Chondrocyte (in vitro differentiated cells): ENCODE data around the gene VDAC1. TPM values are rescaled to one million over a fixed set of nuclear protein-coding genes. Genes with fewer than 3 reads are reported as not detected.

Source experiments
- DNase-seq: peaks from one replicate; pipeline ENCODE4 v3.0.0; 2021; ENCODE audit warnings: mixed read lengths, low spot score
- H3K27ac Mint-ChIP-seq: one replicate; pipeline ENCODE4 v1.8.0; 2021; ENCODE audit warnings: mild to moderate bottlenecking, moderate library complexity, mixed read lengths; ENCODE audit not compliant: unreplicated experiment
- H3K27me3 Mint-ChIP-seq: 2 replicates; pipeline ENCODE4 v1.8.0; 2021; ENCODE audit warnings: low read depth, mixed read lengths
- H3K36me3 Mint-ChIP-seq: 2 replicates; pipeline ENCODE4 v1.8.0; 2021; ENCODE audit warnings: low read depth, mixed read lengths
- H3K4me1 Mint-ChIP-seq: 2 replicates; pipeline ENCODE4 v1.8.0; 2021; ENCODE audit warnings: low read depth, mild to moderate bottlenecking, mixed read lengths
- H3K4me3 Mint-ChIP-seq: one replicate; pipeline ENCODE4 v1.8.0; 2021; ENCODE audit warnings: mild to moderate bottlenecking, moderate library complexity, mixed read lengths; ENCODE audit not compliant: unreplicated experiment
- H3K9me3 Mint-ChIP-seq: 2 replicates; pipeline ENCODE4 v1.8.0; 2021; ENCODE audit warnings: low read depth, mixed read lengths
- total RNA-seq: library from RNA; stranded (reverse); gene quantifications from 3 replicates; pipeline ENCODE4 v1.2.1, GENCODE V29; 2021
- TF ChIP-seq, protein P1 (sequence below): fragments of 200-600 bp; sonication (generic); IDR thresholded peaks from 2 replicates; pipeline ENCODE4 v1.5.0; 2021; ENCODE audit warnings: antibody characterized with exemption, mild to moderate bottlenecking, moderate library complexity

VDAC1 gene
- total RNA-seq, 1 donor from 2014 or later = 138 TPM

DNA sequence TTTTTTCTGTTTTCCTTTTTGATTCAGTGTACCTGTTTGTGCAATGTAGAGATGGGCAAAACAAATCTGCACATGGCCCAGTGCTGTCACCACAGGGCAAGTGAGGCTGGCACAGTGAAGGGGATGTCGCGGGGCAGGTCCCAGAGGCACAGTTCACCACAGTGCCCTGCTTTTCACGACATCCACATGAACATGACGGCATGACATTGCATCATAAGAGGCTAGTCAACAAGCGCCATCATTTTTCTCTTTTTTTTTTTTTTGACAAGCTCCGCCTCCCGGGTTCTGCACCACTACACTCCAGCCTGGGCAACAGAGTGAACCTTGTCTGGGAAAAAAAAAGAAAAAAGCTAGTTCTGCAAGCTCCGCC, 42.9 kb upstream of the VDAC1 start:
- Mint-ChIP-seq H3K4me3 (no peak overlapping the region), H3K27me3 (no peaks in the 10 kb centered on the region), H3K4me1 (no peaks in the 10 kb centered on the region), H3K36me3 (no peaks in the 10 kb centered on the region), H3K9me3 (no peaks in the 10 kb centered on the region), H3K27ac (no peak overlapping the region)
- TF ChIP-seq, protein P1, sequence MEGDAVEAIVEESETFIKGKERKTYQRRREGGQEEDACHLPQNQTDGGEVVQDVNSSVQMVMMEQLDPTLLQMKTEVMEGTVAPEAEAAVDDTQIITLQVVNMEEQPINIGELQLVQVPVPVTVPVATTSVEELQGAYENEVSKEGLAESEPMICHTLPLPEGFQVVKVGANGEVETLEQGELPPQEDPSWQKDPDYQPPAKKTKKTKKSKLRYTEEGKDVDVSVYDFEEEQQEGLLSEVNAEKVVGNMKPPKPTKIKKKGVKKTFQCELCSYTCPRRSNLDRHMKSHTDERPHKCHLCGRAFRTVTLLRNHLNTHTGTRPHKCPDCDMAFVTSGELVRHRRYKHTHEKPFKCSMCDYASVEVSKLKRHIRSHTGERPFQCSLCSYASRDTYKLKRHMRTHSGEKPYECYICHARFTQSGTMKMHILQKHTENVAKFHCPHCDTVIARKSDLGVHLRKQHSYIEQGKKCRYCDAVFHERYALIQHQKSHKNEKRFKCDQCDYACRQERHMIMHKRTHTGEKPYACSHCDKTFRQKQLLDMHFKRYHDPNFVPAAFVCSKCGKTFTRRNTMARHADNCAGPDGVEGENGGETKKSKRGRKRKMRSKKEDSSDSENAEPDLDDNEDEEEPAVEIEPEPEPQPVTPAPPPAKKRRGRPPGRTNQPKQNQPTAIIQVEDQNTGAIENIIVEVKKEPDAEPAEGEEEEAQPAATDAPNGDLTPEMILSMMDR = no peak
- no peak for DNase-seq

DNA sequence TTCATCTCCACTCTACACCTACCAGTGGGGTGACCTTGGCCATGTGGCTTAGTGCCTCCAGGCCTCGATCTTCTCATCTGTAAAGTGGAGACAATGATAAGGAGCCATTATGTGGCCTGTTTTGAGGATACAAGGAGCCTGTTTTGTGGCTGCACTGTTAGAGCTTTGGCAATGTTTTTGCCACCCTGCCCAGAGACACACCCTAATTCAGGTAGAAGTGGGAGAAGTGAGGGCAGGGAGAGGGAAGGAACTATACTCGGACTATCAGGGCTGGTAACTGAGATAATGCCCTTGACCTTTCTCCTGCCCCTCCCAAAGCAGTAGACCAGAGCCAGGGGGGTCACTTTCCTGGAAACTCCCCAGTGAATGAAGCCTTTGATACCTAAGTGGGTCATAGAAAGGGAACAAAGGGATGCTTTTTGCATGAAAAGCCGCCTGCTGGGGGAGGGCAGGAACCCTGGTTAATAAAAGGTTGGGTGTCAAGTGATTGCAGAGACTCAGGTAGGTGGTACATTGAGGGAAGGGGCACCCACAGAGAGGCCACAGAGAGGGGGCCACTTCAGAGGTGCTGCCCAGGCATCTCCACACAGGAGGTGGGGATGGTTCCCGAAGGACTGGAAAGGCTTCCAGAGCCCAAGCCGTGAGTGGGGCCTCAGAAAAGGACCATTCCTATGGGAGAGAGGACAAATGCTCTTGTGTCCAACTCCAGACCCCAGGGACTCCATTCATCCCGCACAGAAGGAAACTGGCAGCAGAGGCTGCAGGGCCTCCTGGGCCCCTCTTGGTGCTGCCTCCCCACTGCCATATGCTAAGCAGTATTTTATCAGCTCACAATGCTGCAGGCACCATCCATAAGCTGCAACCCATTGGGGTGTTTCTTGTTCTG, 42.3 kb upstream of the VDAC1 start:
- no peaks in the 10 kb centered on the region for H3K27me3 Mint-ChIP-seq
- DNase-seq = no peak
- H3K27ac Mint-ChIP-seq = no peak overlapping the region
- no peaks in the 10 kb centered on the region for H3K36me3 Mint-ChIP-seq
- H3K4me1 Mint-ChIP-seq = no peaks in the 10 kb centered on the region
- no peak overlapping the region for H3K4me3 Mint-ChIP-seq
- H3K9me3 Mint-ChIP-seq = no peaks in the 10 kb centered on the region
- TF ChIP-seq, protein P1 = no peak

- no peaks in the 10 kb centered on the region for H3K4me1 Mint-ChIP-seq
- H3K9me3 Mint-ChIP-seq = no peaks in the 10 kb centered on the region
- TF ChIP-seq, protein P1 = no peak
- H3K36me3 Mint-ChIP-seq = no peaks in the 10 kb centered on the region
- H3K27me3 Mint-ChIP-seq = no peaks in the 10 kb centered on the region
- H3K27ac Mint-ChIP-seq = no peak overlapping the region
- H3K4me3 Mint-ChIP-seq = no peak overlapping the region
- DNase-seq = no peak
Measured at GRCh38 chr5:134046330-134046729, 41.6 kb upstream of the VDAC1 start.

DNA sequence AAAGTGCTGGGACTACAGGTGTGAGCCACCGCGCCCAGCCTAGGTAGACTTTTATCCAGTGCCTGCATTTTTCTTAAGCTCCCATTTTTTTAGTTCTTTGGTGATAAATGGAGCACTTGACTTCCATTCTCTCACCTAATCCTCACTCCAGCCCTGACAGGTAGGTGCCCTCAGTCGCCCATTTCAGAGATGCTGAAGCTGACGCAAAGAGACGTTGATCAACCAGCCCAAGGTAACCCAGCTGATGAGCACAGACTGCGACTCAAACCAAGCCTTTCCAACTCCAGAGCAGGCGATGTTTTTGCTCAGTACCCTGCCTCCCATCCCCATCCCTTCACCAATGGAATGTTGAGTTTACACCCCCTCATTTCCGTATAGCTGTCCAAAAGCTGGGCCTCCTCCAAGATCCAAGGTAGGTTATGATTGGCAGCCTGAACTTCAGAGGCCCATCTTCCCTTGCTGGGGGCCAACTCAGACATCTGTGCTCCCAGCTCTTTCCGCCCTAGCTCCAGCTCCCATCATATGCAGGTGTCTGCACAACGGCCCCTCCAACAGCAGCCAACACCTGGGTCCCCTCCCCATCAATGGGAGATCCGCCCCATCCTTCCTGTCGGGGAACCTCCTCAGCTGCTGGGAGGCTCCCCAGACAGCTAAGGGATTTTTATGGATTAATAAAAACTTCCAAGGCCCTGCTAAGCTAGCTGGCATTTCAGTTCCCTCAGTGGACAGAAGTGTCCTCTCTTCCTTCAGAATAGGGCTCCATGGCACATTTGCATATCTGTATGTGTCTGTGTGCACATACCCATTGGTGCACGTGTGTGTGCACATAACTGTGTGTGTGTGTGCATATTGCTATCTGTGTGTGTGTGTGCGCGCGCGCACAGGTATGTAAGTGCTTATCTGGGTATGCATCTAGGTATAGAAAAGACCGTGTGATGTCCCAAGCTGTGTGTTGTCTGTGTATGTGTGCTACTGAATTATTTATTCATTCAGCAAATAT, 39.3 kb upstream of the VDAC1 start:
- Mint-ChIP-seq H3K9me3 (no peaks in the 10 kb centered on the region), H3K4me1 (no peaks in the 10 kb centered on the region), H3K27me3 (no peaks in the 10 kb centered on the region), H3K27ac (no peak overlapping the region), H3K4me3 (no peak overlapping the region), H3K36me3 (no peaks in the 10 kb centered on the region)
- TF ChIP-seq, protein P1 = no peak
- no peak for DNase-seq
